GM21717 (cell line): ENCODE data around the gene NOD1.
A peak's percentile ranks its signal among the peaks of the same experiment; 100 is the strongest.

ENCODE experiments used
- ATAC-seq: cut with Tn5 transposase; IDR thresholded peaks from one replicate; pipeline ENCODE4 v1.9.1; 2021; ENCODE audit warnings: mild to moderate bottlenecking, moderate library complexity; ENCODE audit not compliant: unreplicated experiment

NOD1 gene

DNA sequence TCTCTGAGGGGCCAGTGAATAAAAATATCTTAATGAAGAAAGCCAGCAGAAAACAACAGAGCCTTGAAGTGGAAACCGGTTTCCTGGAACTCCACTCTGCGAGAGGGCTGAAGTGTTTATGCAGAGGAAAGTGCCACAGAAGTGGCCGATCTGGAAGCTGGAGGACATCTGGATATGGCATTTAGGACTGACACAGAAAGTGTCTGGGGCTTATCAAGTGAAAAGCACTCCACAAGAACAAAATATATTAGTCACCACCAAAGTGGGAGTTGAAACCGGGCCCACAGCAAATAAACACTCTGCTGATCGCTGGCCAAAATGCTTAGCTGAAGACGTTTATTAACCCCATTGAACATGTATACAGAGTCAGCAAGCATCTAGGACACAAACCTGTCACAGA is 7.8 kb downstream of the NOD1 start:
- ATAC-seq, result no peak

DNA sequence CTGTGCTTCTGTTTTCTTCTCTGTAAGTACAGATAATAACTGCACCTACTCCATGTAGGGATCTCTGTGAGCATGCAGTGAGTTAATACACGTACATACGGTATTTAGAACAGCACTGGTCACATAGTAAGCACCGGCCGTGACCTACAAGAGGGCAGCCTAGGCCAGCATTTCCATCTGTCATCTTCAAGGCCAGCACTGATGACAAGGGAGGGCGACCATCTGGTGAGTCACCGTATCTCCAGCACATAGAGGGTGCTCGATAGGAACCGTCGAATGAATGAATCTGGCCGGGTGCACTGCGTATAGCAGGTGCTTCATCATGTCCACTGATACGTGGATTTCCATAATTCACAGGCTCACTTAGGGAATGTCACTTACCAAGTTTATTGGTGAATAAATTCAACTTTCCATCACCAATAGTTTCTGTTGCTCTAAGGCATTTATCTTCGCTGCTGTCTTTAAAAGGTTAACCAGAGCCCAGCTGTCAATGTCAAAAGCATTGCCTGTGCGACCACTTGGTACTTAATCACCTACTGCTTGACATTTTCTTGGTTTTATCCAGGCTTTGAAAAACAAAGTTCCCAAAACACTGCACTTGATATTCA is 8.3 kb downstream of the NOD1 start:
- no peak for ATAC-seq

DNA sequence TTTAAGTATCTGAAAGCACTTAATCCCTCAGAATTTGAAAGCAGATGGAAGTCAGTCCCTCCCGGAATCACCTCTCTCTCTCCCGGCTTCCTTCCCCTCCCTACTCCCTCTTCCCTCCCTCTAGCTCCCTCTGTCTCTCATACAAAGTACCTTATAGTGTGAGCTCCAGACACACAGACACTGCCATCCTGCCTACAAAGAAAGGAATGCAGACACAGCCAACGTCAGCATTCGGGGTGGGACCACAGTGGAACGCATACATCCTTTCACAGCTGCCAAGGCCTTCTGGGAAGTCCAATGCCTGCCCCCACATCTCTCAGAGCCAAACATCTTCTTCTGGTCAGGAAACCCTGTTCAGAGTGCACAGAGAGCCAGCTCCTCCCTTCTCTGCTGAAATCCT is 9.3 kb downstream of the NOD1 start:
- no peak for ATAC-seq

DNA sequence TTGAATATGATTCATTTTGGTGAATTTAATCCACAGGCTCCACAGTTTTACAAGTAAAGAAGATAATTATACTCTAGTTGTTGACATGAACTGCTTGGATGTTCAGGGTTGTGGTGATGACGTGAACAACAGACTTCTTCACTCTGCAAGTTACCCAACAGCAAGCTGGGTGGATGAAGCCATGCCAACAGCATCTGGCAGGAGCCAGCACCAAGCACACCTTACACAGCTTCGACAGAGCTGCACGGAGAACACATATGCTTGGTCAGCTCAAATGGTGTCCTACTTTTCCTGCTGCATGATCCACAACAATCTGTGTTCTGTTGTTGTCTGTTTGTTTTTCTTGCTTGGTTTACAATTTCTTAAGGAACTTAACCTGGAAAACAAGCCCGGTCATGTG is 9.8 kb downstream of the NOD1 start:
- ATAC-seq, result no peak

DNA sequence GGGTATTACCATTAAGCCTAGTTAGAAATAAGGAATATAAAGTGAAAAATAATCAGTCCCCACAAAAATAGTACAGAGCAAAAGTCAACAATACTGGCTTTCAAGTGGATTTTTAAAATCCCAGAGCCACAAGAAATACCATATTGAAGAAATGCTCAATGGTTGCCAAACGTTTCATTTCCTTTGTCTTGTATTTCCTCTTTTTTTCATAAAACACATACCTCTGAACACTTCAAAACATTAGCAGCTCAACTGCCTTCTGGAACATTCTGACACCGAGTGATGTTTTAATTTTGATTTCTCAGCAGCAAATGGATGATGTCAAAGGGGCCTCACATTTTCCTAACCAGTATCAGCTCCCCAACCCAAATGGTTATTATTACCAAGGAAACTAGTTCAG is 10.5 kb downstream of the NOD1 start:
- no peak for ATAC-seq

DNA sequence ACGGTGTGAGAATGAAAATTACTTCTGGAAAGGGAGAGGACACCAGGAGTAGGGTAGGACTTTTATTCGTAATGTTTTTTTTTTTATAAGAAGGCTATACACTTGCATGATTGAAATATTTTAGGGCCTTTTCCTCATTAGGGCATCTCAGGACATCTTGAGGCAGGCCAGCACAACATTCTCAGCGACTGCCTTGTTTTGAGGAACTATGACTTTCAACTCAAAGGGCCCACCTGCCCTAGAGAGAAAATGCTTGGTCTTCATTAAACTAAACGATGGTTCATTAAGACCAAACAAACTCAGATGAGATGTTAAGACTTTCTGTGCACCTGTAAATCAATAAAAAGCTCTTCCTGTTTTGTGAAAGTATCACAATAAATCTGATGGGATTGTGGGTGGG is 11.3 kb downstream of the NOD1 start:
- no peak for ATAC-seq

DNA sequence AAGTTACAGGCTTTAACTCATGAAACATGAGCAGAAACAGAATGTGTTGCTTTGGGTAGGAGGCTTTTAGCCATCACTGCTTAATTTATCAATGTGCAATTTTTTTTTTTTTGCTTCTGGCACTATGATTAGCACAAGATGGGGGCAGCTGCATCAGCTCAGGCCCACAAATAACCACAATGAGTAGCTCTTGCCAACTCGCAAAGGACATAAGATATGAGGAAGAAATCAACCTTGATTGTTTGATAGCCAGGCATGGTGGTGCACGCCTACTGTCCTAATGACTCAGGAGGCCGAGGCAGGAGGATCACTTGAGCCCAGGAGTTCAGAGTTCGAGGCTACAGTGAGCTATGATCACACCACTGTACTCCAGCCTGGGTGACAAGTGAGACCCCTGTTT is 12.3 kb downstream of the NOD1 start:
- no peak for ATAC-seq

DNA sequence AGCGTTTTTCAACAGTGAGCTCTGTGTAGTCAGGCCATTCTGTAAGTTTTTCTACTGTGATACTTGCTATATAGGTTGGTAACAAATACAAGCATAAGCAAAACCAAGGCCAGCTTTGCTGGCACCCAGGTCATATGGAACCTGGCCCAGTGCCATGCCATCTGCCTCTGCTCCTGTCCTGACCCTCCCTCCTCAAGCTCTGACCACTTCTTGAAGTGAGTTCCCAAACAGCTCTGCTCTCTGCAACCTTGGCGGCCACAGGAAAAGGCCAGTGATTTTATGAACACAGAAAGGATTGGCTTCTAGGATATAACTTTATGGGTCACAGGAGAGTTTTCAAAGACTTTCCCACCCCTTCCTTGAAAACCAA is 12.8 kb downstream of the NOD1 start:
- no peak for ATAC-seq

DNA sequence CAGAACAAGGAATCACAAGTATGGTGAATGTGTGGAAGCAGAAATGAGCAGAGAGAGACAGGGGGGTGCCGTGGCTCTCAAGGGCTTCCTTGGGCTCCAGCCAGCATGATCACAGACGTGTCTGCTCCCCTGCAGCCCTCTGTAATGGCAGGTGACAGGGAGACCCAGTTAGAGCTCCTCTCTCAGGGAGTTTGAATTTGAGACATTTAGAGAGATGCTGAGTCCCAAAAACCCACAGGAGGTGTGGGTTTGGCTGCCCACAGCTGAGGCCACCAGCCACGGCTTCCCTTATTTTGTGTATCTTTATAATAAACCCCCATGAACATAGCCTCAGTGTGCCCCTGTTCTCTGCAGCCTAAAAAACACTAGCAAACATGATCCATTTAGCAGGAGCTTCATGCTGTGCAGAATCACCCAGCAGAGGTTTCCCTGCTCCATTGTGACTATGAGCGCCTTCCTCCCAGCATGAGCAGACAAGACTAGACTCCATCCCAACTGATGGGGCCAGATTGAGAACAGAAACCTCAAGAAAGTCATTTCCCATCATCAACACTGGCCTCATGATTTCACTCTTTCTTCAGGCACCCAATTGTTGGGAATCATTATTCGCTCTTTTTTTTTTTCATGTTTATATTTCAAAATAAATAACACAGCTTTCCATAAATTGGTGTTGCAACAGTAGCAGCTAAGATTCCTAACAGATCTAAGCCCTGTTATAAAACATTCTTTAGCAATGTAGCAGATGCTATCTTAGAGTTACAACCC is 13.4 kb downstream of the NOD1 start:
- ATAC-seq, result no peak

DNA sequence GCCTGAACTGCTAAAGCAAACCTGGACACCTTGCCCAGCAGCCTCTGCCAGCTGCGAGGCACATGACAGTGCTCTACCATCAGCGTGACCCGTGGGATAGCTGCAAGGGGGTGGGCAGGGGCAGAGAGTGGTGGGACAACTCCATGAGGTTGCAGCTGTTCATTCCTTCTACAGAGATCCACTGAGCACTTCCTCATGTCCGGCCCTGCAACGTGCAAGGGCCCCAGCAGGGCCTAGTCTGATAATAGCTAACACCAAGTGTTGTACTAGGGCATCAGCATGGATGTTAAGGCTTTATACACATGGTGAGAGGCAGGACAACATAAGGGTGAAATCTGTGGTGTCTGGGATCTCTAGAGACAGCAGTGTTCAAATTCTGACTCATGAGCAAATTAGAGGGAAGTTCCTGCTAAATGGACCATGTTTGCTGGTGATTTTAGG is 14.3 kb downstream of the NOD1 start:
- peak; percentile 51 for ATAC-seq

DNA sequence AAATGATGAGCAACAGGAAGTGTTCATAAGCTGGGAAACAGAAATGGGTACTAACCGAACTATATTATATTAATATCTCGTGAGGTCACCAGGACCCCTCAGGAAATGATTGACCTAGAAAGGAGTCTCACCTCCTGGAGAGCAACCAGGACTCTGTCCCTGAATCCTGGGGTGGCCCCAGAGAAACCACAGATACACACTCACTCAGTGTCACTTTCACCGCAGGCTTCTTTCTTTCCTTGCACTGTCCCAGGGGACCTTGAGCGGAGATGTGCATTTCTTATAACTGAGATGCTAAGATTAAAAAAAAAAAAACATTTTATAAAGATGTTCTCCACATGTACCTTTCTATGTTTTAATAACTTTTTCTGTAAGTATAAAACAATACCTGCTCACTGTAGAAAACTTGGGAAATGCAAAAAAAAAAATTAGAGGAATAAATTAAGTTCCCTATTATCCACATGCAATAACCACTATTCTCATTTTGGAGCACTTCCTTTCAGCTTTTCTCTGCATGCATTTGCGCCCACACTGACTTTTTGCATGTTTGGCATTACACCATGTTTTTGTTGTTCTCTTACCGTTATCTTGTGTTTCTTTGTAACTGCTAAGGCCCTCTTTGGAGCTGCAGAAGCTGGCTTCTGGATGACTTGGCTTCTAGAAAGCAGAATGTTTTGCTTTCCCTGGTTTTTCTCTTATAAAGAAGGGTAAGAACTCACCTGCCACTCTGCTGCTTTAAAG is 15.0 kb downstream of the NOD1 start:
- peak; percentile 68 for ATAC-seq

DNA sequence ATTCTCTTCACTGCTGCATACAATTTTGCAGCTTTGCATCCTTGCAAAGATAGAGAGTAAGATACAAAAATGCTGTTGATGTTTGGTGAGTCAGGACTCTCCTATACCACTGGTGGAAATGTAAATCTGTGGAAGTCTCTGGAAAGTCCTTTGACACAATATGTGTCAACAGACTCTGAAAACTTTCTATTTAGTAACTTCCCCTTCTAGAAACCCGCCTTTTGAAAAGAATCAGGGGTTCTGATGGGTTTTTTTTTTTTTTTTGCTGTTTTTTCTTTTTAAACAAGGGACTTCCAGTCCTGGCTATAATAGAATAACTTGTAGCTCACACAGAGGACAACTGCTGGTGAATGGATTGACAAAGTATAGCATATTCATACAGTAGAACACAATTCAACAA is 16.4 kb downstream of the NOD1 start:
- no peak for ATAC-seq

DNA sequence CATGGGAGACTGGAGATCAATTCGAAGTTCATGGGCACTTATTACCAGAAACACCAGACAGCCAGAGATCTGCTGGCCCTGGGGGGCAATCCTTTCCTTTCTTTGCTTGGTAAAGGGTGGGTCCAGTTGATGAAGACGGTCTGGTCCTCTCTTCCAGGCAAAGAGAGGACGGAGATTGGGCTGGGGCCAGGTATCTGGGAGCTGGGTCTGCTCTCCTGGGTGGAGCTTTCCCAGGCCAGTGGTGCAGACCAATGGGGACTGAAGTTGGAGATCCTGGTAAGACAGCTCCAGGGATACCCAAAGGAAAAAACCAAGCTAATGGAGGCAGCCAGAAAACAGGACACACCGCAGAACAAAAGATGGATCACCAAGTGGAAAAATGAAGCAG is 18.3 kb downstream of the NOD1 start:
- ATAC-seq, result no peak

DNA sequence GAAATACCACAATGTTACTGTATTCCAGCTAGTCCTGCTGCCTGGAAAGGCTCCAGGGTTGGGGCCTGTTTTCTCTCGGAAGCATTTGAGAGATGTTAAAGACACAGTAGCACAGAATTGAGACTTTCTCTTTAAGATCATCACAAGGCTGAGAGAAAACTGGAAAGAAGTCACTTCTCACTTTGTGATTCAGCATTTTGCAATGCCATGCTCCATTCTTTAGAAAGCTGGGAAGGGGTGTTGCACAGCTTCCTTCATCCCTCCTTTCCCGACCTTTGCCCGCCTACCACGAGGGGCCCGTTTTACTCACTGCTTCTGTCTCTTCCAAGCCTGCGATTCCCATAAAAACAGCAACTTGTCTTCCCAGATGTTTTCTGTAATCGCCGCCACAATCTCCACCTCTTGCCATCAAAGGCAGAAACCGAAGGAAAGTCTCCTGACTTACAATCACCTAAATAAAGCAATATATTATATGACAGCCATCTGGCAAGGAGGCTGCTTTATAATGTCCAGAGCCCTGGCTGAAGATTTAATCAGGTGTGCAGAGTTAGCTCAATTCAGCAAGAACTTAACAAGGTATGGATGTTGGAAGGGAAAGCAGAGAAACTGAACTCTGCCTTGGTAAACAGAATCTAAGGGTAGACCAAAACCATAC is 18.9 kb downstream of the NOD1 start:
- no peak for ATAC-seq

DNA sequence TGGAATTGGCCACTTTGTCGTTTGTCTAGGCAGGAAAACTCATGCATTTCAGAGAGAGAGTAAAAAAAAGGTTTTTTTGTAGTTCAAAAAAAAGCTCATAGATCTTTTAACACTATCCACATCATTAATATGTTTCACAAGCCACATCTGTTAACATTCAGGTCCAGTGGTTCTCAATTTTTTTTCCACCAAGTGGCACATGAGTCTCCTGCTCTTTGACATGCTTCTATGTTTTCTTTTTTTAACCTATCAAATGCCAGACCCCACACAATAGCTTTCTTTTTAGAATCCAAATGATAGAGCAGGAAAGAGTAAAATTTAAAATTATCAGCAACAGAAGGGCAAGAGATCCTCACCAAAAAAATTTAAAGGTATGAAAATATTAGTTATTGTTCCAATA is 20.3 kb downstream of the NOD1 start:
- no peak for ATAC-seq

DNA sequence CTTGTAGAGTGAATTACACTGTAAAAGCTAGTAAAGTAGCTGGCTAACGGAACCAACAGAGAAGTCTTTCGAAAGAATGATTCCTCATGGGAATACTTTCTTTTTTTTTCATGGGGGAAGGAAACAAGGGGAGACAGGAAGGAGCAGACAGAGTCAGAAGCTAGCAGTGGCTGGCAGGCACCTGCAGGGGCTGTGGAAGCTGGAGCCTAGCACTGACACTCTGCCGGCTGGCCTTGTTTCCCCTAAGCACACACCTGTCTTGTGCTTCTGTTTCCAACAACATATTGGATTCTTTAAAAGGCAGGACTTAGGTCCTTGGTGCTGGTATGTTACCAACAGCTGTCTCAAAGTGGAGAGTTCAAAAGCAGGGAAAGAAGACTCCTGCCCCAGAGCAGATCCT is 24.7 kb downstream of the NOD1 start:
- ATAC-seq, result no peak

DNA sequence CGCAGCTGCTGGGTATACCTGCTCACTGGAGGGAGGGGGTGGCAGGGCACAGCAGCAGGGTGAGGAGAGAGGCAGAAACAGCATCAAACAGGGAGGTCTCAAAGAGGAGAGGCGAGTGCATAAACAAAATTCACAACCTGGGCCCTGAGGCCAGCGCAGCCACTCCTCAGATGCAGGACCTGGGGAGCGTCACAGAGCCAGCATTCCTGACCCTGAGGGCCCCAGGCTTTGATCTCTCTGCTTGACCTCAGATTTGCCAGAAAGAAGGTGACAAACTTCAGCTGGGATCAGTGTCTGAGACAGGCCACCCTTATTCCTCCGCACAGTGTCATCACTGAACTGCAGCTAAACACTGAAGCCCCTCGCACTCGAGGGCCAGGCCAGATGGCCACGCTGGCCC is 25.6 kb downstream of the NOD1 start:
- ATAC-seq, result no peak

DNA sequence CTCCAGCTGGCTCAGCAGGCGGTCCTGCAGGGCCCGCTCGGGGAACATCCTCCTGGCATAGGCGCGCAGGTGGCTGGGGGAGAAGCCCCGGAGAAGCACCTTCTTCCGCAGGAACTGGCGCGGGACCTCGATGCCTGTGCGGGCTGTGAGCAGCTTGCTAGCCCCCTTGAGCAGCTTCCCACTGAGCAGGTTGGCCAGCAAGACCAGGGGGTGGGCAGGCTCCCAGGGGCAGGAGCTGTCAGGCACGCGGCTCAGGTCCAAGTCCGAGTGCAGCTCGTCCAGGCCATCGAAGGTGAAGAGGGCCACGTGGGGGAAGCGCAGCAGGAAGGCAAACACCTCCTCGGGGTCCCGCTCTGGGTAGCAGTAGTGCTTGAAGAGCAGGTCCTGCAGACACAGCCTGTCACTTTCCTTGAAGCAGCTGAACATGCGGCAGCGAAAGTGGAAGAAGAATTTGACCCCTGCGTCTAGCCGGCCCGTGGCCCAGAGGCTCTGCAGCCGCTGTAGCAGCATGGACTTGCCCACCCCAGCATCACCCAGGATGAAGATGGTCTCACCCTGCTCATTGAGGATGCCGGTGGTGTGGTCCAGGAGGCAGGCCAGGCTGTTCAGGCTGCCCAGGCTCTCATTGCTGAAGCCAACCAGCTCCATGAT is 26.2 kb downstream of the NOD1 start:
- ATAC-seq, result no peak

DNA sequence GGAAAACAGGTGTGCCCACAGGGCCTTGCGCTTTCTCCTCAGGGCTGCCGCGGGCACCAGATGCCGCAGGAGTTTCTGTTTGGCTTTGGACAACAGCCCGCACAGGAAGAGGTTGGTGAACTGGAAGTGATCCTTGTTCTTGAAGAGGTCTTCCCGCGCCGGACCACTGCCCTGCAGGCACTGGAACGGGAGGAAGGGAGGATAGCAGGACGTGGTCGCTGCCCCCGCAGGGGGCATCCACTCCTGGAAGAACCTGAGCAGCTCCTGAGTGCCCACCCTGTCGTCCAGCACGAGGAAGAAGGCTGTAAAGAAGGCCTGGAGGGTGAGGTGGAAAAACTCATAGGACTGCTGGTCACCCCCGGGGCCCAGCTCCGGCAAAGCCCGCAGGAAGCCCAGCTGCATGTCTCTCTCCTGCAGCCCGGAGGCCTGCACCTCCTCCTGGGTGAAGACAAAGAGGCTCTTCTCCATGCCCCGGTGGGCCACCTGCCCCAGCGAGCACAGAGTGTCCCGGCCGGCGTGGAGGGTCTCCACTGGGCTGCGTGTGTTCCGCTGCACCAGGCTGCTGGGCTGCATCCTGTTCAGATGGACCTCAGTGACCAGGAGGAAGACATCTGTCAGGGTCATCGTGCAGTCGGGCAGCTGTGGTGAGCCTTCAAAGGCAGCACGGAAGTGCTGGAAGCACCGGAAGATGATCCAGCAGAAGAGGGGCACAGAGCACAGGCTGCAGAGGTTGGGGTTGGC is 26.9 kb downstream of the NOD1 start:
- ATAC-seq, result no peak

DNA sequence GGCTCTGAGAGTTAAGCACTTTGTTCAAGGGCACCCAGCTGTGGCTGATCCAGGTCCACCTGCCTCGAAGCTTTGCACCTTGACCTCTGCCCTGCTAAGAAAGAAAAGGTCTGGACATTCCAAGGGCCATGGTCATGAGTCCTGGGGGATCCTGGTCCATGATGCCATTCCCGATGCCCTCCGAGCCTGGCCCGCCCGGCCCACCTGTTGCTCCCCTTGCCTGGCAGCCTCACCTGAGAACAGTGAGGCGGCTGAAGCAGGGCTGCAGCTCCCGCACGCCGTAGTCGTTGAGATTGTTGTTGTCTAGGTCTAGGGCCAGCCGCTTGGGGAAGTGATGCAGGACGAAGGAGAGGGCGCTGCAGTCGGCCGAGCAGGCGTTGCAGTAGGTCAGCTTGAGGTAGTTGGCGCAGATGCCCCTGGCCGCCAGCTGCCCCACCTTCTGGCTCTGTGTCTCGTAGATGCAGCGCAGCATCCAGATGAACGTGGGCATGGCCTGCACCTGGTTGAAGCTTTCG is 27.5 kb downstream of the NOD1 start:
- ATAC-seq, result no peak
